Endothelial cell of umbilical vein (primary cell): ENCODE results near the gene ARHGEF16. TPM values are rescaled to one million over a fixed set of nuclear protein-coding genes. Genes with fewer than 3 reads are reported as not detected.

Experiments
- BruUV-seq: library from RNA; stranded (reverse); fragments of 400-500 nt; replicated peaks from 2 replicates; lab custom pipeline; 2021; lab: Mats Ljungman, UMichigan
- CTCF ChIA-PET: fragments of 300-600, 350-600 bp; sonication (Branson Sonifier 250); formaldehyde crosslinking; loops from one replicate; lab custom pipeline; 2021; ENCODE audit warnings: antibody characterized with exemption, inconsistent platforms; lab: Charles Lee
- POLR2A ChIA-PET: fragments of 300-600, 350-600 bp; sonication (Branson Sonifier 250); formaldehyde crosslinking; loops from one replicate; lab custom pipeline; 2021; ENCODE audit warnings: antibody characterized with exemption, inconsistent platforms; lab: Charles Lee
- DNase-seq: peaks from one replicate; pipeline ENCODE4 v3.0.0-alpha.2; 2011; ENCODE audit warnings: low read depth, low spot score
- FAIRE-seq: peaks from 2 replicates; lab custom pipeline; 2011; peaks lifted over from hg19 to GRCh38; lab: Jason Lieb, UNC
- H2AFZ ChIP-seq: 2 replicates; pipeline ENCODE4 v1.6.0; 2012; ENCODE audit warnings: low read depth, low read length, control low read depth, inconsistent platforms
- H3K27ac ChIP-seq: 2 replicates; pipeline ENCODE4 v1.5.1; 2011; ENCODE audit warnings: low read depth, mild to moderate bottlenecking, control low read depth, low read length, moderate library complexity; ENCODE audit not compliant: insufficient read depth
- H3K27me3 ChIP-seq, 2 experiments: 2 replicates each; pipeline versions ENCODE4 v1.6.0 to v1.6.1; 2011; ENCODE audit warnings: low read length in 2 of 2, mixed read lengths in 1 of 2; ENCODE audit not compliant: control insufficient read depth in 2 of 2, insufficient read depth in 2 of 2
- H3K36me3 ChIP-seq, 2 experiments: 2 replicates in 1 of 2; 3 replicates in 1 of 2; pipeline ENCODE4 v1.5.1; 2011; ENCODE audit warnings: low read length in 2 of 2, mild to moderate bottlenecking in 1 of 2, moderate library complexity in 1 of 2; ENCODE audit not compliant: control insufficient read depth in 2 of 2, insufficient read depth in 2 of 2; ENCODE audit errors: extremely low read depth in 1 of 2
- H3K4me1 ChIP-seq: 3 replicates; pipeline ENCODE4 v1.5.1; 2011; ENCODE audit warnings: mild to moderate bottlenecking, low read length; ENCODE audit not compliant: control insufficient read depth, insufficient read depth; ENCODE audit errors: extremely low read depth
- H3K4me2 ChIP-seq: 2 replicates; pipeline ENCODE4 v1.6.1; 2011; ENCODE audit warnings: low read length, control low read depth, mixed read lengths; ENCODE audit not compliant: insufficient read depth
- H3K4me3 ChIP-seq, 3 experiments: fragments of 200-600 bp in 1 of 3; sonication (generic), shearing (Covaris generic) in 1 of 3; replicated peaks in 1 of 3; 2 replicates each; pipeline ENCODE4 v1.5.1; 2011 to 2016; ENCODE audit warnings: control low read depth in 3 of 3, low read length in 3 of 3, mild to moderate bottlenecking in 2 of 3, inconsistent platforms in 1 of 3, low read depth in 1 of 3, moderate library complexity in 1 of 3; ENCODE audit not compliant: insufficient read depth in 1 of 3
- H3K79me2 ChIP-seq: 2 replicates; pipeline ENCODE4 v1.6.0; 2012; ENCODE audit warnings: low read length, inconsistent platforms; ENCODE audit not compliant: control insufficient read depth, insufficient read depth
- H3K9ac ChIP-seq: replicated peaks from 2 replicates; pipeline ENCODE3; 2011; ENCODE audit warnings: low read length, control low read depth; ENCODE audit not compliant: insufficient read depth; ENCODE audit errors: extremely low read depth
- H3K9me1 ChIP-seq: replicated peaks from 3 replicates; pipeline ENCODE4 v1.6.0; 2011; ENCODE audit warnings: mild to moderate bottlenecking, low read length; ENCODE audit not compliant: control insufficient read depth, insufficient read depth; ENCODE audit errors: extremely low read depth
- H3K9me3 ChIP-seq: replicated peaks from 2 replicates; pipeline ENCODE4 v1.5.1; 2012; ENCODE audit warnings: low read length, inconsistent platforms; ENCODE audit not compliant: control insufficient read depth, insufficient read depth
- H4K20me1 ChIP-seq: replicated peaks from 2 replicates; pipeline ENCODE3; 2011; ENCODE audit warnings: mild to moderate bottlenecking, low read length; ENCODE audit not compliant: control insufficient read depth, insufficient read depth; ENCODE audit errors: extremely low read depth
- EZH2 ChIP-seq: IDR thresholded peaks from 2 replicates; pipeline ENCODE4 v1.6.1; 2012; ENCODE audit warnings: borderline replicate concordance, low read depth, mild to moderate bottlenecking, moderate library complexity, low read length, inconsistent platforms; ENCODE audit not compliant: severe bottlenecking
- FOS ChIP-seq: IDR thresholded peaks from 2 replicates; pipeline ENCODE4 v1.6.1; 2011; ENCODE audit warnings: mild to moderate bottlenecking, low read length, moderate library complexity, borderline replicate concordance; ENCODE audit not compliant: insufficient read depth
- GATA2 ChIP-seq: IDR thresholded peaks from 2 replicates; pipeline ENCODE4 v1.7.0; 2011; ENCODE audit warnings: low read depth, mild to moderate bottlenecking, moderate library complexity, mixed read lengths, low read length; ENCODE audit not compliant: insufficient read length, insufficient read depth
- JUN ChIP-seq: IDR thresholded peaks from 2 replicates; pipeline ENCODE4 v1.6.1; 2011; ENCODE audit warnings: borderline replicate concordance, low read depth; ENCODE audit not compliant: insufficient read length, insufficient read depth
- MYC ChIP-seq: IDR thresholded peaks from one replicate; pipeline ENCODE4 v1.6.1; 2011; ENCODE audit warnings: mild to moderate bottlenecking, low read depth, low read length
- POLR2A ChIP-seq: IDR thresholded peaks from 2 replicates; pipeline ENCODE4 v1.6.1; 2012; ENCODE audit warnings: low read depth, mild to moderate bottlenecking, control low read depth, low read length
- POLR2AphosphoS5 ChIP-seq: IDR thresholded peaks from 2 replicates; pipeline ENCODE4 v1.6.1; 2012; ENCODE audit warnings: low read depth, mild to moderate bottlenecking, control low read depth, low read length, moderate library complexity; ENCODE audit not compliant: insufficient read depth
- dilution Hi-C: fragments of 300-500 bp; cut with MboI; formaldehyde crosslinking; loops from one replicate; pipeline ENCODE4 v1.15.0; 2019; ENCODE audit warnings: low sequenced_read_pairs; ENCODE audit not compliant: extremely low pct_ligation_motif_present
- intact Hi-C: fragments of 100-400 bp; cut with micrococcal nuclease; formaldehyde crosslinking; loops from one replicate; pipeline ENCODE4 v1.10.0; 2022
- polyA plus RNA-seq, 4 experiments: library from polyadenylated mRNA; depleted of rRNA in 3 of 4; stranded (reverse) in 3 of 4; unstranded in 1 of 4; fragments of >200 nt; gene quantifications; 2 replicates each; pipeline versions ENCODE4 v1.2.1 to v1.2.3, GENCODE V29; 2011 to 2012; ENCODE audit warnings: missing spikeins in 1 of 4
- total RNA-seq: library from RNA; stranded (reverse); gene quantifications from 2 replicates; pipeline ENCODE4 v1.2.3, GENCODE V29; 2021
- TF ChIP-seq, protein P1 (sequence below), 2 donors: IDR thresholded peaks; 1 replicate in 1 of 2; 2 replicates in 1 of 2; pipeline ENCODE4 v1.5.1; 2011; ENCODE audit warnings: low read length in 2 of 2, mild to moderate bottlenecking in 2 of 2, moderate library complexity in 2 of 2, control low read depth in 1 of 2, inconsistent platforms in 1 of 2, low read depth in 1 of 2; ENCODE audit not compliant: insufficient read depth in 1 of 2; ENCODE audit errors: extremely low read depth in 1 of 2
- TF ChIP-seq, protein P2 (sequence below): IDR thresholded peaks from 2 replicates; pipeline ENCODE4 v1.6.1; 2011; ENCODE audit not compliant: insufficient read depth, insufficient read length

Gene ARHGEF16
- total and polyA plus RNA-seq, 2 donors (not counting 3 experiments of a cell fraction or from before 2014, with no cell fraction given): 0.52 to 1.3 TPM

DNA sequence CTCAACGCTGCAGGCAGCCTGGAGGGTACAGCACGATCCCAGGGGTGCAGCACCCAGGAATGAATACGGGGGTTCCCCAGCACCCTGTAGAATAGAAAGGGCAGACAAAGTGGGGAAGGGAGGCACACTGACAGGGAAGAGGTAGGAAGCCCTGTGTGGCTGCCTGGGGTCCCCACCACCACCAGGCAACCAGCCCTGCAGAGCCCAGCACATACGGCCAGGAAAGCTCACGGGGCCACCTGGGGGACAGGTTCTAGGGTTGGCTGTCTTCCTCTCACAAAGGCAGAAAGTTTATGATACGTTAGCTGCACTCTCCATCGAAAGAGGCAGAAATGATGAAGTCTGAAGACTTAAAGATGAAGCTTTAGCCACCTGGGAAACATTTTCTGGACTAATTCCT lies 52.5 kb downstream of the ARHGEF16 start:
- DNase-seq (no peak), FAIRE-seq (no peak)
- H4K20me1 ChIP-seq: no peaks in the 10 kb centered on the region
- H3K79me2 ChIP-seq: no peaks in the 10 kb centered on the region
- H3K9me1 ChIP-seq: no peaks in the 10 kb centered on the region
- H3K9ac ChIP-seq: no peak overlapping the region
- no TSS peak for BruUV-seq
- no peaks in the 10 kb centered on the region for H3K27me3 ChIP-seq
- ChIA-PET CTCF (interaction anchor here (1.0 to 1.2 kb wide), 4 partner anchors 16 to 112 kb away, joined by 3 to 4 read pairs (median 3); no protein-coding TSS in a partner anchor), POLR2A (no interaction called here)
- H3K27ac ChIP-seq: no peak overlapping the region
- dilution Hi-C loops: no loop called here
- intact Hi-C loops: no loop called here
- H3K36me3 ChIP-seq: no peaks in the 10 kb centered on the region
- H3K9me3 ChIP-seq: no peaks in the 10 kb centered on the region
- H3K4me2 ChIP-seq: no peak overlapping the region
- no peak overlapping the region for H3K4me3 ChIP-seq
- no peak overlapping the region for H2AFZ ChIP-seq
- H3K4me1 ChIP-seq: peaks cover 10% of the 10 kb centered on the region
- no peak for TF ChIP-seq FOS
- TF ChIP-seq JUN: no peak
- TF ChIP-seq, protein P1, sequence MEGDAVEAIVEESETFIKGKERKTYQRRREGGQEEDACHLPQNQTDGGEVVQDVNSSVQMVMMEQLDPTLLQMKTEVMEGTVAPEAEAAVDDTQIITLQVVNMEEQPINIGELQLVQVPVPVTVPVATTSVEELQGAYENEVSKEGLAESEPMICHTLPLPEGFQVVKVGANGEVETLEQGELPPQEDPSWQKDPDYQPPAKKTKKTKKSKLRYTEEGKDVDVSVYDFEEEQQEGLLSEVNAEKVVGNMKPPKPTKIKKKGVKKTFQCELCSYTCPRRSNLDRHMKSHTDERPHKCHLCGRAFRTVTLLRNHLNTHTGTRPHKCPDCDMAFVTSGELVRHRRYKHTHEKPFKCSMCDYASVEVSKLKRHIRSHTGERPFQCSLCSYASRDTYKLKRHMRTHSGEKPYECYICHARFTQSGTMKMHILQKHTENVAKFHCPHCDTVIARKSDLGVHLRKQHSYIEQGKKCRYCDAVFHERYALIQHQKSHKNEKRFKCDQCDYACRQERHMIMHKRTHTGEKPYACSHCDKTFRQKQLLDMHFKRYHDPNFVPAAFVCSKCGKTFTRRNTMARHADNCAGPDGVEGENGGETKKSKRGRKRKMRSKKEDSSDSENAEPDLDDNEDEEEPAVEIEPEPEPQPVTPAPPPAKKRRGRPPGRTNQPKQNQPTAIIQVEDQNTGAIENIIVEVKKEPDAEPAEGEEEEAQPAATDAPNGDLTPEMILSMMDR (IDR thresholded peaks at IDR 0.05; ENCODE audit: extremely low read depth in 1 of 2, insufficient read depth in 1 of 2, low read depth in 1 of 2, low read length in 2 of 2): no peak
- no peak for TF ChIP-seq EZH2
- no peak for TF ChIP-seq POLR2A
- TF ChIP-seq MYC: no peak
- TF ChIP-seq, protein P2, sequence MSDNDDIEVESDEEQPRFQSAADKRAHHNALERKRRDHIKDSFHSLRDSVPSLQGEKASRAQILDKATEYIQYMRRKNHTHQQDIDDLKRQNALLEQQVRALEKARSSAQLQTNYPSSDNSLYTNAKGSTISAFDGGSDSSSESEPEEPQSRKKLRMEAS: no peak
- TF ChIP-seq GATA2: no peak
- TF ChIP-seq POLR2AphosphoS5: no peak
